Upper lobe of left lung (tissue), 4 donors: ENCODE measurements around the gene TM7SF3.

Experiments used
- CTCF ChIP-seq, 6 experiments: fragments of 450-650 bp in 4 of 6; fragments of 200-600 bp in 2 of 6; sonication (generic) in 2 of 6; IDR thresholded peaks; one replicate each; pipeline ENCODE4 v1.5.1; 2016 to 2019; ENCODE audit warnings: antibody characterized with exemption in 6 of 6
- EP300 ChIP-seq, 4 donors: sonication (generic); formaldehyde crosslinking; IDR thresholded peaks; one replicate each; pipeline ENCODE4 v1.5.1; 2017; ENCODE audit warnings: antibody characterized with exemption in 4 of 4, control low read depth in 2 of 4
- POLR2A ChIP-seq, 4 donors: fragments of 450-650 bp; IDR thresholded peaks; one replicate each; pipeline ENCODE4 v1.5.1; 2016 to 2017; ENCODE audit warnings: antibody characterized with exemption in 4 of 4, mild to moderate bottlenecking in 2 of 4

- TF ChIP-seq CTCF (IDR thresholded peaks at IDR 0.05) (no peak), POLR2A (IDR thresholded peaks at IDR 0.05) (no peak), EP300 (IDR thresholded peaks at IDR 0.05) (no peak)
These were observed 1.3 kb downstream of the TM7SF3 start for GRCh38 chr12:27012982-27013255.
